ENCODE measurements around the gene ERG28. TPM values are rescaled to one million over a fixed set of nuclear protein-coding genes. Genes with fewer than 3 reads are reported as not detected.

Gene ERG28
- total and polyA plus RNA-seq, 7 donors: 3.6 to 6.4 (median 5.2) TPM

- Histone ChIP-seq H3K4me3 (no peak overlapping the region), H3K4me1 (peaks cover 31% of the 10 kb centered on the region), H3K27me3 (ENCODE audit: insufficient read depth in 3 of 3, low read length in 2 of 3) (no peaks in the 10 kb centered on the region), H3K9me3 (no peaks in the 10 kb centered on the region), H3K36me3 (ENCODE audit: insufficient read depth in 1 of 2, low read depth in 1 of 2) (peaks cover 6 to 33% of the 10 kb centered on the region in 2 donors), H3K27ac (peak overlapping the region; percentile 77)
- 32 to 49% (median 36%) methylated on average over 3 of the region's 3 CpGs for WGBS, 3 donors
- intact Hi-C loops (cut with DNase I): no loop called here
- no peak for DNase-seq
- peak; percentile 23 to 54 (median 44) for ATAC-seq
- TF ChIP-seq, protein P1, sequence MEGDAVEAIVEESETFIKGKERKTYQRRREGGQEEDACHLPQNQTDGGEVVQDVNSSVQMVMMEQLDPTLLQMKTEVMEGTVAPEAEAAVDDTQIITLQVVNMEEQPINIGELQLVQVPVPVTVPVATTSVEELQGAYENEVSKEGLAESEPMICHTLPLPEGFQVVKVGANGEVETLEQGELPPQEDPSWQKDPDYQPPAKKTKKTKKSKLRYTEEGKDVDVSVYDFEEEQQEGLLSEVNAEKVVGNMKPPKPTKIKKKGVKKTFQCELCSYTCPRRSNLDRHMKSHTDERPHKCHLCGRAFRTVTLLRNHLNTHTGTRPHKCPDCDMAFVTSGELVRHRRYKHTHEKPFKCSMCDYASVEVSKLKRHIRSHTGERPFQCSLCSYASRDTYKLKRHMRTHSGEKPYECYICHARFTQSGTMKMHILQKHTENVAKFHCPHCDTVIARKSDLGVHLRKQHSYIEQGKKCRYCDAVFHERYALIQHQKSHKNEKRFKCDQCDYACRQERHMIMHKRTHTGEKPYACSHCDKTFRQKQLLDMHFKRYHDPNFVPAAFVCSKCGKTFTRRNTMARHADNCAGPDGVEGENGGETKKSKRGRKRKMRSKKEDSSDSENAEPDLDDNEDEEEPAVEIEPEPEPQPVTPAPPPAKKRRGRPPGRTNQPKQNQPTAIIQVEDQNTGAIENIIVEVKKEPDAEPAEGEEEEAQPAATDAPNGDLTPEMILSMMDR (IDR thresholded peaks at IDR 0.05): no peak
Observed at GRCh38 chr14:75647640-75648039, 13.0 kb downstream of the ERG28 start.

- TF ChIP-seq, protein P1 (IDR thresholded peaks at IDR 0.05): no peak
- no peaks in the 10 kb centered on the region for H3K27me3 ChIP-seq (ENCODE audit: insufficient read depth in 3 of 3, low read length in 2 of 3)
- ATAC-seq (no peak), DNase-seq (peak in 1 of 2 donors; percentile 67)
- intact Hi-C loops (cut with DNase I): no loop called here
- H3K4me1 ChIP-seq: peaks cover 31% of the 10 kb centered on the region
- H3K9me3 ChIP-seq: no peaks in the 10 kb centered on the region
- peaks cover 4 to 26% of the 10 kb centered on the region in 2 donors for H3K36me3 ChIP-seq (ENCODE audit: insufficient read depth in 1 of 2, low read depth in 1 of 2)
- 75 to 83% (median 80%) methylated on average over 6 of the region's 6 CpGs for WGBS, 3 donors
- no peak overlapping the region for H3K4me3 ChIP-seq
- H3K27ac ChIP-seq: no peak overlapping the region
Observed at GRCh38 chr14:75646762-75647161, 13.9 kb downstream of the ERG28 start.

DNA sequence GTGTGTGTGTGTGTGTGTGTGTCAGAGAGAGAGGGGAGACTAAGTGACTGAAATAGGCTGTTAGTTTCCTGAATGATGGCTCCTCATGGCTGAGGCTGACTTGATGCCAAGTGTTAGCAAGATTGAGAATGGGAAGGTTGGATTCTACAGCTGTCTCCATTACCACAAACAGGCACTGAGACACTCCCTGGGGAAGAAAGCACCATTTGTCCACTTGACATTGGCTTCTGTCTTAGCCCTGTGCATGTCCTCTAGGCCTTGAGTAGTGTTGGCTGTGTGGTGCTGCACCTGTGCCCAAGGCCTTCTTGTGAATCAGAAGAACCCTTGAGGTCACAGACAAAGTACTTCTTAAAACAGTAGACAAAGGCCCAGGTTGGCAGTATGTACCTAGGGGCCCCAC is 15.6 kb downstream of the ERG28 start:
- Histone ChIP-seq H3K27ac (peak overlapping the region; percentile 18), H3K4me1 (peaks cover 31% of the 10 kb centered on the region), H3K27me3 (ENCODE audit: insufficient read depth in 3 of 3, low read length in 2 of 3) (no peaks in the 10 kb centered on the region), H3K9me3 (no peaks in the 10 kb centered on the region), H3K36me3 (ENCODE audit: insufficient read depth in 1 of 2, low read depth in 1 of 2) (peaks cover under 1 to 9% of the 10 kb centered on the region in 2 donors), H3K4me3 (no peak overlapping the region)
- DNase-seq (no peak), ATAC-seq (no peak)
- TF ChIP-seq, protein P1 (IDR thresholded peaks at IDR 0.05): no peak
- intact Hi-C loops (cut with DNase I): no loop called here

DNA sequence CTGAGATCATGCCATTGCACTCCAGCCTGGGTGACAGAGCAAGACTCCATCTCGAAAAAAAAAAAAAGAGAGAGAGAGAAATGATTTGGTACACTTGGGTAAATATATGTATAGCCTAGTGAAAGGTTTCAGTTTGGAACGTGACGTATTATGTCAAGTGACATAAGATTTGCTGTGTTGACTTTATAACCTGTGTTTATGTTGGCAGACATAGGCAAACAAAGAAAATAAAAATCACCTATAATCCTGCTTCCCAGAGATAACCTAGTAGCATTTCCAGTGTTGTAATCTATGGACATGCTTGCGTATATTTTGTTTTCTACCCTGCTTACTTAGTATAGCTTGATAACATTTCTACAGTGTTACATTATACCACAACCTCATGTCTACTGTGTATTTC is 16.7 kb downstream of the ERG28 start:
- DNase-seq (no peak), ATAC-seq (no peak)
- peaks cover 26% of the 10 kb centered on the region for H3K4me1 ChIP-seq
- no peaks in the 10 kb centered on the region for H3K27me3 ChIP-seq (ENCODE audit: insufficient read depth in 3 of 3, low read length in 2 of 3)
- TF ChIP-seq, protein P1 (IDR thresholded peaks at IDR 0.05): no peak
- intact Hi-C loops (cut with DNase I): loop anchor here in 1 of 2 donors (5.0 kb wide), 1 partner anchor 52 kb away; no protein-coding TSS in a partner anchor
- H3K4me3 ChIP-seq: no peak overlapping the region
- no peaks in the 10 kb centered on the region for H3K36me3 ChIP-seq (ENCODE audit: insufficient read depth in 1 of 2, low read depth in 1 of 2)
- WGBS, 3 donors: 46 to 63% (median 51%) methylated on average over 4 of the region's 4 CpGs
- no peaks in the 10 kb centered on the region for H3K9me3 ChIP-seq
- peak overlapping the region; percentile 49 for H3K27ac ChIP-seq

- no peaks in the 10 kb centered on the region for H3K36me3 ChIP-seq (ENCODE audit: insufficient read depth in 1 of 2, low read depth in 1 of 2)
- no peak overlapping the region for H3K27ac ChIP-seq
- no peaks in the 10 kb centered on the region for H3K9me3 ChIP-seq
- H3K4me1 ChIP-seq: peaks cover 7% of the 10 kb centered on the region
- 92 to 98% (median 96%) methylated on average over 3 of the region's 3 CpGs for WGBS, 3 donors
- TF ChIP-seq, protein P1 (IDR thresholded peaks at IDR 0.05): no peak
- no peak overlapping the region for H3K4me3 ChIP-seq
- intact Hi-C loops (cut with DNase I): loop anchor here in 1 of 2 donors (5.0 kb wide), 1 partner anchor 49 kb away; no protein-coding TSS in a partner anchor
- DNase-seq: no peak
- ATAC-seq: no peak
- no peaks in the 10 kb centered on the region for H3K27me3 ChIP-seq (ENCODE audit: insufficient read depth in 3 of 3, low read length in 2 of 3)
Observed at GRCh38 chr14:75640876-75641275, 19.8 kb downstream of the ERG28 start.

All from psoas muscle (tissue), 8 donors.